ENCODE data around the gene LIMCH1. TPM values are rescaled to one million over a fixed set of nuclear protein-coding genes. Genes with fewer than 3 reads are reported as not detected.

LIMCH1 gene
- total and polyA plus RNA-seq, 2 experiments from 2014 or later: 10.6 to 13.3 TPM

GRCh38 chr4:41683326-41683725, 145.4 kb downstream of the LIMCH1 start:
- Histone ChIP-seq H4K20me1 (ENCODE audit: insufficient read depth, poor library complexity, severe bottlenecking) (no peaks in the 10 kb centered on the region), H2AFZ (no peak overlapping the region), H3K4me1 (ENCODE audit: insufficient read depth) (no peaks in the 10 kb centered on the region), H3K27ac (no peak overlapping the region), H3K27me3 (no peaks in the 10 kb centered on the region), H3K9me3 (ENCODE audit: low read depth) (no peaks in the 10 kb centered on the region), H3K9me2 (replicated peaks; ENCODE audit: insufficient read depth) (no peaks in the 10 kb centered on the region), H3K36me3 (replicated peaks; ENCODE audit: insufficient read depth, low read depth) (no peaks in the 10 kb centered on the region), H3K4me2 (no peak overlapping the region), H3K4me3 (no peak overlapping the region), H3K79me2 (no peaks in the 10 kb centered on the region)
- DNase-seq (ENCODE audit: low spot score): no peak
- TF ChIP-seq EZH2phosphoT487 (IDR thresholded peaks at IDR 0.05; ENCODE audit: low read depth, severe bottlenecking, unreplicated experiment) (no peak), CTCF (IDR thresholded peaks at IDR 0.05; ENCODE audit: poor library complexity) (no peak), EZH2 (IDR thresholded peaks at IDR 0.05; ENCODE audit: borderline replicate concordance) (no peak)

GRCh38 chr4:41686893-41687292, 148.9 kb downstream of the LIMCH1 start:
- no peaks in the 10 kb centered on the region for H3K36me3 ChIP-seq (replicated peaks; ENCODE audit: insufficient read depth, low read depth)
- TF ChIP-seq EZH2 (IDR thresholded peaks at IDR 0.05; ENCODE audit: borderline replicate concordance): no peak
- TF ChIP-seq CTCF (IDR thresholded peaks at IDR 0.05; ENCODE audit: poor library complexity): no peak
- no peak for TF ChIP-seq EZH2phosphoT487 (IDR thresholded peaks at IDR 0.05; ENCODE audit: low read depth, severe bottlenecking, unreplicated experiment)
- WGBS (ENCODE audit: low lambda C conversion rate, missing lambda C conversion rate): 91% methylated on average over 8 of the region's 8 CpGs
- H3K79me2 ChIP-seq: no peaks in the 10 kb centered on the region
- no peaks in the 10 kb centered on the region for H3K4me1 ChIP-seq (ENCODE audit: insufficient read depth)
- no peaks in the 10 kb centered on the region for H4K20me1 ChIP-seq (ENCODE audit: insufficient read depth, poor library complexity, severe bottlenecking)
- H3K27ac ChIP-seq: no peak overlapping the region
- H3K9me2 ChIP-seq (replicated peaks; ENCODE audit: insufficient read depth): no peaks in the 10 kb centered on the region
- no peak overlapping the region for H3K4me2 ChIP-seq
- H3K4me3 ChIP-seq: no peak overlapping the region
- H3K27me3 ChIP-seq: no peaks in the 10 kb centered on the region
- DNase-seq (ENCODE audit: low spot score): no peak
- no peaks in the 10 kb centered on the region for H3K9me3 ChIP-seq (ENCODE audit: low read depth)
- no peak overlapping the region for H2AFZ ChIP-seq

- no peaks in the 10 kb centered on the region for H3K9me2 ChIP-seq (replicated peaks; ENCODE audit: insufficient read depth)
- DNase-seq (ENCODE audit: low spot score): no peak
- H3K4me1 ChIP-seq (ENCODE audit: insufficient read depth): no peaks in the 10 kb centered on the region
- H3K9me3 ChIP-seq (ENCODE audit: low read depth): no peaks in the 10 kb centered on the region
- H3K36me3 ChIP-seq (replicated peaks; ENCODE audit: insufficient read depth, low read depth): no peaks in the 10 kb centered on the region
- no peaks in the 10 kb centered on the region for H3K79me2 ChIP-seq
- WGBS (ENCODE audit: low lambda C conversion rate, missing lambda C conversion rate): 93% methylated on average over 5 of the region's 5 CpGs
- H3K4me3 ChIP-seq: no peak overlapping the region
- no peaks in the 10 kb centered on the region for H4K20me1 ChIP-seq (ENCODE audit: insufficient read depth, poor library complexity, severe bottlenecking)
- no peak overlapping the region for H3K4me2 ChIP-seq
- TF ChIP-seq CTCF (IDR thresholded peaks at IDR 0.05; ENCODE audit: poor library complexity) (no peak), EZH2phosphoT487 (IDR thresholded peaks at IDR 0.05; ENCODE audit: low read depth, severe bottlenecking, unreplicated experiment) (no peak), EZH2 (IDR thresholded peaks at IDR 0.05; ENCODE audit: borderline replicate concordance) (no peak)
- no peak overlapping the region for H3K27ac ChIP-seq
- H2AFZ ChIP-seq: no peak overlapping the region
- H3K27me3 ChIP-seq: no peaks in the 10 kb centered on the region
Measured at GRCh38 chr4:41687971-41688370, 150.0 kb downstream of the LIMCH1 start.

All from hepatocyte (in vitro differentiated cells).